HEK293T (cell line): ENCODE data around the gene STOML1.

Experiments used
- CTCF ChIA-PET: fragments of 350-600 bp; formaldehyde crosslinking; extraction: SDS; loops from one replicate; lab custom pipeline; 2021; ENCODE audit warnings: antibody characterized with exemption, inconsistent platforms; lab: Yijun Ruan, JAX
- POLR2A ChIA-PET: fragments of 350-600 bp; formaldehyde crosslinking; extraction: SDS; loops from one replicate; lab custom pipeline; 2020; ENCODE audit warnings: antibody characterized with exemption, inconsistent platforms; lab: Yijun Ruan, JAX
- DNase-seq: peaks from one replicate; pipeline ENCODE4 v3.0.0; 2012; ENCODE audit warnings: mixed read lengths; ENCODE audit errors: extremely low spot score
- ARNT ChIP-seq: fragments of 450-650 bp; IDR thresholded peaks from 2 replicates; pipeline ENCODE4 v1.6.1; 2017; ENCODE audit warnings: mild to moderate bottlenecking
- BHLHE40 ChIP-seq: fragments of 450-650 bp; IDR thresholded peaks from 2 replicates; pipeline ENCODE4 v1.6.1; 2016; ENCODE audit warnings: mild to moderate bottlenecking, moderate library complexity, borderline replicate concordance
- CTBP1 ChIP-seq: fragments of 450-650 bp; IDR thresholded peaks from 2 replicates; pipeline ENCODE4 v1.6.1; 2016; ENCODE audit warnings: borderline replicate concordance
- ELF4 ChIP-seq: fragments of 450-650 bp; IDR thresholded peaks from 2 replicates; pipeline ENCODE4 v1.6.1; 2017; ENCODE audit warnings: antibody characterized with exemption
- FOXA1 ChIP-seq: fragments of 450-650 bp; IDR thresholded peaks from 2 replicates; pipeline ENCODE4 v1.6.1; 2016; ENCODE audit warnings: mild to moderate bottlenecking
- FOXK2 ChIP-seq: fragments of 450-650 bp; IDR thresholded peaks from 2 replicates; pipeline ENCODE4 v1.6.1; 2016; ENCODE audit warnings: mild to moderate bottlenecking
- FOXM1 ChIP-seq: fragments of 450-650 bp; IDR thresholded peaks from 2 replicates; pipeline ENCODE4 v1.6.1; 2017; ENCODE audit warnings: mild to moderate bottlenecking, borderline replicate concordance
- HDGF ChIP-seq: fragments of 450-650 bp; IDR thresholded peaks from 2 replicates; pipeline ENCODE4 v1.6.1; 2017; ENCODE audit warnings: antibody characterized with exemption, borderline replicate concordance
- L3MBTL2 ChIP-seq: fragments of 450-650 bp; conservative IDR thresholded peaks from 2 replicates; pipeline ENCODE4 v1.6.1; 2016; ENCODE audit warnings: mild to moderate bottlenecking
- LEF1 ChIP-seq: fragments of 450-650 bp; IDR thresholded peaks from 2 replicates; pipeline ENCODE4 v1.6.1; 2017; ENCODE audit warnings: mild to moderate bottlenecking, borderline replicate concordance
- NFRKB ChIP-seq: fragments of 450-650 bp; IDR thresholded peaks from 2 replicates; pipeline ENCODE4 v1.6.1; 2016; ENCODE audit warnings: mild to moderate bottlenecking, moderate library complexity
- PKNOX1 ChIP-seq: fragments of 450-650 bp; IDR thresholded peaks from 2 replicates; pipeline ENCODE4 v1.6.1; 2016
- SP1 ChIP-seq: fragments of 450-650 bp; IDR thresholded peaks from 2 replicates; pipeline ENCODE4 v1.6.1; 2017
- SUZ12 ChIP-seq: fragments of 450-650 bp; IDR thresholded peaks from 2 replicates; pipeline ENCODE4 v1.6.1; 2016; ENCODE audit warnings: mild to moderate bottlenecking
- TARDBP ChIP-seq: fragments of 450-650 bp; IDR thresholded peaks from 2 replicates; pipeline ENCODE4 v1.6.1; 2016
- ZNF384 ChIP-seq: fragments of 450-650 bp; IDR thresholded peaks from 2 replicates; pipeline ENCODE4 v1.6.1; 2016

STOML1 gene

DNA sequence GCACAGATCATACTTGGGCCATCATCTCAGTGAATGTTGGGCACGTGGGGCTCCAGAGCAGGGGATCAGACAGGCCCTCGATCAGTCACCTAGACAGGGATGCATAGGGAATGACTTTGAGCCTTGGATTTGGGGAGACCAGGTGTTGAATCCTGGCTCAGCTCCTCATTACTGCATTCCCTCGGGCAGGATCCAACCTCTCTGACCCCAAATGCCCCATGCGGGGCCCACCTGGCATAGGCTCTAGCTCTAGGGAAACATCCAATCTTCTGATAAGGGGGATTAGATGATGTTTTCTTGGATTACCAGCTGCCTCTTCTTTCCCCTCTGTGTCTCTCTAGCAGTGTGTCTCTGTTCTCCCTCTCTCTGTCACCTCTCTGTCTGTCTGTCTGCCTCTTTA is 43.1 kb downstream of the STOML1 start:
- TF ChIP-seq ELF4 = no peak
- TF ChIP-seq ZNF384 = no peak
- no peak for TF ChIP-seq PKNOX1
- no peak for TF ChIP-seq FOXK2
- no peak for TF ChIP-seq BHLHE40
- ChIA-PET CTCF (interaction anchor here (0.7 kb wide), 1 partner anchor 15 kb away, joined by 3 read pairs; no protein-coding TSS in a partner anchor), POLR2A (no interaction called here)
- DNase-seq = no peak

DNA sequence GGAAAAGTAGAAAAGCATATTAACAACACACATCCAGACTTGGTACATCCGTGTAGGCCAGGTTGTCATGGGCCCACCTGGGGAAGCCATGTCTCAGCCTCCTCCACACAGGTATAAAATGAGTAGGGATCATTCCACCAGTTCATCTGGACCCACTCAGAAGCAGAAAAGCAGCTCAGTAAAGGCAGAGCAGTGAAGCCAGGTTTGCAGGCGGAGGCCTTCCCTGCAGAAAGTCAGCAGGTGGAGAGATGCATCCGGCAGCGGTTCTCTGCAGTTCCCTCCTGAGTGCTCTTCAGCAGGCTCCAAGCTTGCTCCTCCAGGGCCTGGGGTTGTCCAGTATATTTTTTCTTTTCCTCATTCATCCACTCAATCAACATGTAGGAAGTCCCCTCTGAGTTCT is 43.7 kb downstream of the STOML1 start:
- TF ChIP-seq LEF1 (no peak), SUZ12 (no peak), FOXK2 (no peak), HDGF (no peak), TARDBP (no peak), PKNOX1 (no peak), FOXM1 (no peak)
- DNase-seq = no peak
- POLR2A ChIA-PET = no interaction called here
- CTCF ChIA-PET = interaction anchor here (0.7 kb wide), 1 partner anchor 14 kb away, joined by 3 read pairs; no protein-coding TSS in a partner anchor

- no peak for DNase-seq
- CTCF ChIA-PET = no interaction called here
- POLR2A ChIA-PET = no interaction called here
- TF ChIP-seq HDGF (no peak), FOXM1 (no peak)
These were observed 44.4 kb downstream of the STOML1 start for GRCh38 chr15:73947651-73948050.

DNA sequence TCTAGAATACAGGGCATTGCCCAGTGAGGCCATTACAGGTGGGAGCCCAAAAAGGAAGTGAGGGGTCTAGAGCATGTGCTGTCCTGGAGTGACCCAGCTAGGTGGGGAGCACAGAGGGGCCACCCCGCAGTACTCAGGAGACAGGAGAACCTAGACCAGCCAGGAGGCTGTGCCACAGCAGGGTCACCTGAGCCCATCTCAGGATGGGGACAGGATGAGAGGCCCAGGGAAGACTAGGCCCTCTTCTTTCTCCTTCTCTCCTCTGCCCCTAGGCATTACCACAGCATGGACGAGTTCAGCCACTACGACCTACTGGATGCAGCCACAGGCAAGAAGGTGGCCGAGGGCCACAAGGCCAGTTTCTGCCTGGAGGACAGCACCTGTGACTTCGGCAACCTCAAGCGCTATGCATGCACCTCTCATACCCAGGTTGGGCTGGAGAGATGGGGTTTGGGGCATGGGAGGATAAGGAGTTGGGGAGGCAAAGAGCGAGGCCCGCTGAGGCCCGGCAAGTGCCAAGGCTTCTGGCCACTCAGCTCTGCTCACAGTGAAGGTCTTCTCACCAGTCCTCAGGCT is 45.2 kb downstream of the STOML1 start:
- DNase-seq = no peak
- ChIA-PET CTCF (no interaction called here), POLR2A (no interaction called here)
- TF ChIP-seq TARDBP (no peak), ZNF384 (no peak), L3MBTL2 (no peak), ELF4 (no peak), FOXA1 (no peak), PKNOX1 (no peak)

DNA sequence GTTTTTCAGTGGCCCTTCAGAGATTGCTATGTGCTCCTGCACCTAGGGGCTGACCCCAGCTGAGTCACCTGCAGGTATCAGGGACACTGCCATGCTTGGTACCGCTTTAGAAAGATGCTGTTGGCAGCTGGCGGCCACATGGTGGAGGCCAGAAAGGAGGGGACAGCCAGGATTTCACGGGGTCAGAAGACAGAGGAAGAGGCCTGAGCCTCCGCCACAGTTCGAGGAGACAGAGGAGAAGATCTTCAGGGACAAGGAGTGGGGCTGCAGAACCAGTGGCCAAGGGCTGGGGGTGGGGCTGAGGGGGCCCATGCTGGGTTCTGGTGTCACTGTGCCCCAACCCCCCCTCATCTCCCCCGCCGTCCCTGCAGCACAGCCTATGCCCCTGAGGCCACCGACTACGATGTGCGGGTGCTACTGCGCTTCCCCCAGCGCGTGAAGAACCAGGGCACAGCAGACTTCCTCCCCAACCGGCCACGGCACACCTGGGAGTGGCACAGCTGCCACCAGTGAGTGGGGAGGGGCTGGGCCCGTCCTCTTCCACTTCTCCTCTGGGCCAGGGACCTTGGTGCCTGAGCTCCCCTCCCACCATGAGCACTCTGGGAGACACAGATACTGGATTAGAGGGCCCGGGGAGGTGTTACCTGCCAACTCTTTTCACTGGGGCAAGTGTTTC is 45.9 kb downstream of the STOML1 start:
- TF ChIP-seq PKNOX1 (no peak), SUZ12 (no peak), HDGF (no peak), SP1 (no peak), FOXM1 (no peak), FOXA1 (no peak), BHLHE40 (no peak), LEF1 (no peak), NFRKB (no peak), ELF4 (no peak), ARNT (no peak), TARDBP (no peak), CTBP1 (no peak), FOXK2 (no peak), ZNF384 (no peak), L3MBTL2 (no peak)
- DNase-seq = no peak
- ChIA-PET CTCF (no interaction called here), POLR2A (no interaction called here)

- CTCF ChIA-PET = no interaction called here
- TF ChIP-seq PKNOX1 (no peak), NFRKB (no peak), HDGF (no peak), SUZ12 (no peak), SP1 (no peak)
- POLR2A ChIA-PET = no interaction called here
- no peak for DNase-seq
These were observed 47.0 kb downstream of the STOML1 start for GRCh38 chr15:73945130-73945508.
